GM19463 (cell line): ENCODE data around the gene PDE6G.
"Not testable (repeated sequence)": the region's sequence is repeated elsewhere in the genome, so short reads cannot be mapped to it uniquely, and the experiment has no call there.

Experiments
- ATAC-seq: cut with Tn5 transposase; IDR thresholded peaks from one replicate; pipeline ENCODE4 v1.9.1; 2021; ENCODE audit warnings: mild to moderate bottlenecking, moderate library complexity; ENCODE audit not compliant: unreplicated experiment

PDE6G gene

GRCh38 chr17:81636505-81637288 is 19.6 kb downstream of the PDE6G start, which contains the start of the genes NPLOC4 and TSPAN10:
TSS of gene NPLOC4 (minus strand) at chr17:81637112. CDS start at chr17:81636930, 182 bp downstream.
TSS of gene TSPAN10 (plus strand) at chr17:81637196. CDS start at chr17:81642413, 5,217 bp downstream.
- peak; percentile 74 for ATAC-seq

GRCh38 chr17:81635973-81636504 is 20.3 kb downstream of the PDE6G start:
- ATAC-seq = no peak

- no peak for ATAC-seq
Observed at GRCh38 chr17:81635431-81635830, 20.9 kb downstream of the PDE6G start.

DNA sequence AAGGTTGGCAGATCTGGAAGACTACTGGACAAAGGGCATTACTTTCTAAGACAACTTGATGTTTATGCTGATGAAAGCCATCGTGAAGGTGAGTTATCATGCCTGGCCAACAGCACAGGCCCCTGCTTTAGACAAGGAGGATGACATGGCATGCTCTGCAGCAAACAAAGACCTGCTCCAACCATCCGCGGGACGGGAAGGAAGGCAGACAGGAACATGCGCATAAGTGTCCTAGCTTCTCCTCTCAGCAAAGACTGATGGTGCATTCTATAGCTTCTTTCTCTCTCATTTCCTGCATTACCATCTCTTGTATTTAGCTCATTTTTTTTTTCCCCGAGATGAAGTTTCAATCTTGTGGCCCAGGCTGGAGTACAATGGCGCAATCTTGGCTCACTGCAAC is 24.9 kb downstream of the PDE6G start:
- no peak for ATAC-seq

DNA sequence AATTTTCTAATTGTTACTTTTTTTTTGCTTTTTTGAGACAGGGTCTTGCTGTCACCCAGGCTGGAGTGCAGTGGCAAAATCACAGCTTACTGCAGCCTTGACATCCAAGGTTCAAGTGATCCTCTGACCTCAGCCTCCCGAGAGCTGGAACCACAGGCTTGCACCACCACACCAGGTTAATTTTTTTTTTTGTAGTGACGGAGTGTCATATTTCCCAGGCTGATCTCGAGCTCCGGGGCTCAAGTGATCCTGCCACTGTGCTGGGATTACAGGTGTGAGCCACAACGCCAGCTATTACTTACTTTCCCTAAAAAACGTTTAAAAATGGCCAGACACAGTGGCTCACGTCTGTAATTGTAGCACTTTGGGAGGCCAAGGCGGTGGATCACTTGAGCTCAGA is 26.1 kb downstream of the PDE6G start:
- ATAC-seq = no peak

- no peak for ATAC-seq
Observed at GRCh38 chr17:81621494-81622130, 34.7 kb downstream of the PDE6G start.

GRCh38 chr17:81618307-81618706 is 38.0 kb downstream of the PDE6G start:
- ATAC-seq = not testable (repeated sequence)

DNA sequence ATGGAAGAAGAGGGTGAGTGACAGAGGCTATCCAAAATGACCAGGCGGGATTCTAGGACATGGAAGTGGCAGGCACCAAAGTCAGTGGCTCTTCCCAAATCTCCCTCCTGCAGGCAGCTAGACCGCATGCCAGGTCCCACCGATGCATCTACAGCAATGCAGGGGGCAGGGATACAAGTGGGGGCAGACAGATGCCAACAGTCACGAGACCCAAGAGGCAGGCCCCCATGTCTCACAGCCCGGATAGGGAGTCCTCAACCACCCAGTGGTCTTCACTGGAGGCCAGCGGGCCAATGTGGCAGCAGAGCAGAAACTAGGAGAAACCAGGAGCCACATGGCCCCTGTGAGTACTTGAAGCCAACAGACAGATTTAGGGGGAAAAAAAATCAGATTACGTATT is 39.5 kb downstream of the PDE6G start:
- no peak for ATAC-seq

DNA sequence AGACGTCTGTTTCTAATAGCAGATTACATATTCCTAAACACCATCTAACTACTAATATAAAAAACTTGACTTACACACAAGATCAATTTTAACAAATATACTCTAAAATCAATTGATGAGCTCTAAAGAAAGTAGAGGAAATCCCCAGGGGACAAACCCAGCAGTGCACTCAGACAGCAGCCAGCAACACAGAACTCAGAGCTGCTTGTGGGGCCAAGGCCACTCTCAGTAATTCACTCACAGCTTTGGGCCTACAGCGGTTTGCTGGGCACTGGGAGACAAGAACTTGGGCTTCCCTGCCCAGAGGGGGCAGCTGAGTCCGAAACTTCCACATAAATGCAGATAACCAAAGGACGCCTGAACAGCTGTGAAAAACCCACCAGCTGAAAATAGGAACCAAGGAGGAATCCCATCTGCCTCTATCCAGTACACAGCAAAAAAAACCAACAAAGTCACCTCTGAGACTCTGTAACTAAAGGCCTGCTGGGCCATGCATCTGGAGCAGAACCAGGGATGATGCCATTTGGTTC is 40.9 kb downstream of the PDE6G start:
- ATAC-seq = no peak

GRCh38 chr17:81612172-81612970 is 44.0 kb downstream of the PDE6G start:
- no peak for ATAC-seq

DNA sequence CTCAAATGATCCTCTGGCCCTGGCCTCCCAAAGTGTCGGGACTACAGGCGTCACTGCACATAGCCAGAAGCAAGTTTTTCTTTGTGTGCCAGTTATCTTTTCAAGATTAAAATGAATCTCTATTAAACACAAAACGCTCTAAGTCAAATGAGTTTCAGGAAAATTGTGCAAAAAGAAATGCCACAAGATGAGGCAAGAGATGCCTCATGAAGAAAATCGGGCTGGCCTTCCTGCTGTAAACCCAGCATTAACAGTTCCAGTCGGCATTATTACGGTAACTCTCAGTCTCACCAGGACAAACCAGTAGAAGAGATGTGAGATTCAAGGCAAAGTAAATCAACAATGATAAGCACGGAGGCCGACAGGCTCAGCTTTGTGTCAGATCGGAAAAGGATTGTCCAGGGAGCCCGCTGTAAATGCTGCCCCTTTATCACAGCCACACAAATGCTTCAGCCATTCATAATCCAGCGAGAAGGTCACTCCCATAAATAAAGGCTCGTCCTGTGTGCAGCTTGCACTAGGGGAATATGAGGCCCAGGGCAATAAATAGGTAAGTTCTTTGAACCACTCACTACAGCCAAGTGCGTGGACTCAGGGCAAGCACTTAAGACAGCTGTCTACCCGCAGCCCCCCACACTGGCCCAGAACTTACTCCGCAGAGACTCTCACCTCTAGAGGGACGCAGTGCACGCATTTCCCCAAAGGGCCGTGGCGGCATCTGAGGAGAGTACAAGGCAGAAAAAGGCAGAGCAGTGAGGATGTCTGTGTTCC is 46.6 kb downstream of the PDE6G start:
- no peak for ATAC-seq

GRCh38 chr17:81608605-81609004 is 47.7 kb downstream of the PDE6G start:
- ATAC-seq = no peak

DNA sequence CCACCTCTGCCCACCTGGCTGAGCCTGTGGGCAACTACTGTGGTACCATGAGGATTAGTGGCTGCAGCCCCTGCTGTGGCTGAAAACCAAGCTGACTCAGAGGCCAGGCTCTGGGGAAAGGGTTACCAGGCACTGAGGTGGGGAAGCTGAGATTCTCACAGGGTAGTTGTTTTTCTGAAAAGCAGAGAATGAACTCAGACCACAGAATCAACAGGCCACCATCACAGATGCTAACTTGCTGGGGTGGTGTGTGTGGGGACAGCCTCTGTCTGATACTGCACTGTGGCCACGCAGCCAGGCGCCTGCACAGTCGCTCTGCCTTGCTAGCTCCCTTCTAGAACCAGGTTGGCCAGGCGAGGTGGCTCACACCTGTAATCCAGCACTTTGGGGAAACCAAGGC is 48.3 kb downstream of the PDE6G start:
- no peak for ATAC-seq

GRCh38 chr17:81607431-81607830 is 48.9 kb downstream of the PDE6G start:
- no peak for ATAC-seq

DNA sequence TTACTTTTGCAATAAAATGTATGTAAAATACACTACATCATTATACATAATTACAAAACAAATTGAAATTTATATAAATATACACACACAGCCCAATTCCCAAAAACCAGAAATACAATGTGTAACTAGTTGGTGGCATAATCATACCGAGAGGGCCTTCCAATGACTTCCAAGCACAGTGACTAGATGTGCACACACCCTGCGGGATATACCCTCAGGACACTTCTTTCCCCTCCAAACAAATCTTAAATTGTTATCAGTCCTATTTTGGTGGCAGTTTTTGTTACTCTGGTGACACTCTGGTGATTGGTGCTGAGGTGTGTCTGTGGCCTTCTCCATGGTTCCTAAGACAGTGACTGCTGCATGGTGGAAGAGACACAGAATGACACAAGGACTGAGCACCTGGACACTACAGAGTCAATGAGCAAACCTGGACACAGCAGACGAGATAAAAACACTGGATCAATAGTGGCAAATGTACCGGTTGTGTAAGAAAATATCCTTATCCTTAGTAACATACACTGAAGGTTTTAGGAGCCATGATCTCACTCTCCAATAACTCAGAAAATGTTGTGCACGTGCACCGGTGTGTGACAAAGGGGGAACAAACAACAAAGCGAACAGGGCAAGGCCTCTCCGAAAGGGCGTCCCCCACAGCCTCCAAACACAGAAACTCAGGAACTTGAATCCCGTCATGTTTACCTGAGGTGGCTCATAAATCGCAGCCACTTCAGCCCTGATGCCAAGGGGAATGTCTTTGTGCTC is 52.3 kb downstream of the PDE6G start:
- ATAC-seq = no peak

DNA sequence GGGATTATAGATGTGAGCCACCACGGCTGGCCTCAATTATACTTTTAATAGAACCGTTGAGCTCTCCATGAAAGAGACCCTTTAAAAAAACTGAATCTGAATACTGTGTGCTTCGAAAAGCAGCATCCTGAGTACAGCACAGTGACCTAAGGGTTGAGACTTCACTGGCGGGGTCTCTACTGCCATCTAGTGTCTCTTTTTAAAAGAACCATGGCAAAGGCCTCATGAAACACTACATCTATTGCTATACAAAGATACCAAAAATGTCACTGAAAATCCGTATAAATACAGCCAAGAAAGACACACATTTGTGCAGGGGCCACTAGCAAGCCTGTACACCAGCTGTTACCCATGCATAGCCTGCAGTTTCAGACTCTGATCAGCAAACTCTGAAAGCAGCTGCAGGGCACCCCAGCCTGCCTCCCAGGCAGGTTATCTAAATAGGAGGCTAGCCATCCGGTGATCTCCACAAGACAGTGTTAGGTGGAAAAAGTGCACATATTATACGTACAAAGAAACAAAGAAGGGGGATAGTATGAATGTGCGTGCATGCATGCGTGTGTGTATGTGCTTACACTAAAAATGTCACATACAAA is 54.7 kb downstream of the PDE6G start:
- ATAC-seq = no peak
